Endothelial cell of umbilical vein (primary cell): ENCODE data around the gene AKAP8. TPM values are rescaled to one million over a fixed set of nuclear protein-coding genes. Genes with fewer than 3 reads are reported as not detected.

ENCODE experiments used
- BruUV-seq: library from RNA; stranded (reverse); fragments of 400-500 nt; replicated peaks from 2 replicates; lab custom pipeline; 2021; lab: Mats Ljungman, UMichigan
- CTCF ChIA-PET: fragments of 300-600, 350-600 bp; sonication (Branson Sonifier 250); formaldehyde crosslinking; loops from one replicate; lab custom pipeline; 2021; ENCODE audit warnings: antibody characterized with exemption, inconsistent platforms; lab: Charles Lee
- POLR2A ChIA-PET: fragments of 300-600, 350-600 bp; sonication (Branson Sonifier 250); formaldehyde crosslinking; loops from one replicate; lab custom pipeline; 2021; ENCODE audit warnings: antibody characterized with exemption, inconsistent platforms; lab: Charles Lee
- DNase-seq: peaks from one replicate; pipeline ENCODE4 v3.0.0-alpha.2; 2011; ENCODE audit warnings: low read depth, low spot score
- FAIRE-seq: peaks from 2 replicates; lab custom pipeline; 2011; peaks lifted over from hg19 to GRCh38; lab: Jason Lieb, UNC
- H2AFZ ChIP-seq: 2 replicates; pipeline ENCODE4 v1.6.0; 2012; ENCODE audit warnings: low read depth, low read length, control low read depth, inconsistent platforms
- H3K27ac ChIP-seq: 2 replicates; pipeline ENCODE4 v1.5.1; 2011; ENCODE audit warnings: low read depth, mild to moderate bottlenecking, control low read depth, low read length, moderate library complexity; ENCODE audit not compliant: insufficient read depth
- H3K27me3 ChIP-seq, 2 experiments: 2 replicates each; pipeline versions ENCODE4 v1.6.0 to v1.6.1; 2011; ENCODE audit warnings: low read length in 2 of 2, mixed read lengths in 1 of 2; ENCODE audit not compliant: control insufficient read depth in 2 of 2, insufficient read depth in 2 of 2
- H3K36me3 ChIP-seq, 2 experiments: 2 replicates in 1 of 2; 3 replicates in 1 of 2; pipeline ENCODE4 v1.5.1; 2011; ENCODE audit warnings: low read length in 2 of 2, mild to moderate bottlenecking in 1 of 2, moderate library complexity in 1 of 2; ENCODE audit not compliant: control insufficient read depth in 2 of 2, insufficient read depth in 2 of 2; ENCODE audit errors: extremely low read depth in 1 of 2
- H3K4me1 ChIP-seq: 3 replicates; pipeline ENCODE4 v1.5.1; 2011; ENCODE audit warnings: mild to moderate bottlenecking, low read length; ENCODE audit not compliant: control insufficient read depth, insufficient read depth; ENCODE audit errors: extremely low read depth
- H3K4me2 ChIP-seq: 2 replicates; pipeline ENCODE4 v1.6.1; 2011; ENCODE audit warnings: low read length, control low read depth, mixed read lengths; ENCODE audit not compliant: insufficient read depth
- H3K4me3 ChIP-seq, 3 experiments: fragments of 200-600 bp in 1 of 3; sonication (generic), shearing (Covaris generic) in 1 of 3; replicated peaks in 1 of 3; 2 replicates each; pipeline ENCODE4 v1.5.1; 2011 to 2016; ENCODE audit warnings: control low read depth in 3 of 3, low read length in 3 of 3, mild to moderate bottlenecking in 2 of 3, inconsistent platforms in 1 of 3, low read depth in 1 of 3, moderate library complexity in 1 of 3; ENCODE audit not compliant: insufficient read depth in 1 of 3
- H3K79me2 ChIP-seq: 2 replicates; pipeline ENCODE4 v1.6.0; 2012; ENCODE audit warnings: low read length, inconsistent platforms; ENCODE audit not compliant: control insufficient read depth, insufficient read depth
- H3K9ac ChIP-seq: replicated peaks from 2 replicates; pipeline ENCODE3; 2011; ENCODE audit warnings: low read length, control low read depth; ENCODE audit not compliant: insufficient read depth; ENCODE audit errors: extremely low read depth
- H3K9me1 ChIP-seq: replicated peaks from 3 replicates; pipeline ENCODE4 v1.6.0; 2011; ENCODE audit warnings: mild to moderate bottlenecking, low read length; ENCODE audit not compliant: control insufficient read depth, insufficient read depth; ENCODE audit errors: extremely low read depth
- H3K9me3 ChIP-seq: replicated peaks from 2 replicates; pipeline ENCODE4 v1.5.1; 2012; ENCODE audit warnings: low read length, inconsistent platforms; ENCODE audit not compliant: control insufficient read depth, insufficient read depth
- H4K20me1 ChIP-seq: replicated peaks from 2 replicates; pipeline ENCODE3; 2011; ENCODE audit warnings: mild to moderate bottlenecking, low read length; ENCODE audit not compliant: control insufficient read depth, insufficient read depth; ENCODE audit errors: extremely low read depth
- EZH2 ChIP-seq: IDR thresholded peaks from 2 replicates; pipeline ENCODE4 v1.6.1; 2012; ENCODE audit warnings: borderline replicate concordance, low read depth, mild to moderate bottlenecking, moderate library complexity, low read length, inconsistent platforms; ENCODE audit not compliant: severe bottlenecking
- FOS ChIP-seq: IDR thresholded peaks from 2 replicates; pipeline ENCODE4 v1.6.1; 2011; ENCODE audit warnings: mild to moderate bottlenecking, low read length, moderate library complexity, borderline replicate concordance; ENCODE audit not compliant: insufficient read depth
- GATA2 ChIP-seq: IDR thresholded peaks from 2 replicates; pipeline ENCODE4 v1.7.0; 2011; ENCODE audit warnings: low read depth, mild to moderate bottlenecking, moderate library complexity, mixed read lengths, low read length; ENCODE audit not compliant: insufficient read length, insufficient read depth
- JUN ChIP-seq: IDR thresholded peaks from 2 replicates; pipeline ENCODE4 v1.6.1; 2011; ENCODE audit warnings: borderline replicate concordance, low read depth; ENCODE audit not compliant: insufficient read length, insufficient read depth
- MYC ChIP-seq: IDR thresholded peaks from one replicate; pipeline ENCODE4 v1.6.1; 2011; ENCODE audit warnings: mild to moderate bottlenecking, low read depth, low read length
- POLR2A ChIP-seq: IDR thresholded peaks from 2 replicates; pipeline ENCODE4 v1.6.1; 2012; ENCODE audit warnings: low read depth, mild to moderate bottlenecking, control low read depth, low read length
- POLR2AphosphoS5 ChIP-seq: IDR thresholded peaks from 2 replicates; pipeline ENCODE4 v1.6.1; 2012; ENCODE audit warnings: low read depth, mild to moderate bottlenecking, control low read depth, low read length, moderate library complexity; ENCODE audit not compliant: insufficient read depth
- dilution Hi-C: fragments of 300-500 bp; cut with MboI; formaldehyde crosslinking; loops from one replicate; pipeline ENCODE4 v1.15.0; 2019; ENCODE audit warnings: low sequenced_read_pairs; ENCODE audit not compliant: extremely low pct_ligation_motif_present
- intact Hi-C: fragments of 100-400 bp; cut with micrococcal nuclease; formaldehyde crosslinking; loops from one replicate; pipeline ENCODE4 v1.10.0; 2022
- polyA plus RNA-seq, 4 experiments: library from polyadenylated mRNA; depleted of rRNA in 3 of 4; stranded (reverse) in 3 of 4; unstranded in 1 of 4; fragments of >200 nt; gene quantifications; 2 replicates each; pipeline versions ENCODE4 v1.2.1 to v1.2.3, GENCODE V29; 2011 to 2012; ENCODE audit warnings: missing spikeins in 1 of 4
- total RNA-seq: library from RNA; stranded (reverse); gene quantifications from 2 replicates; pipeline ENCODE4 v1.2.3, GENCODE V29; 2021
- TF ChIP-seq, protein P1 (sequence below), 2 donors: IDR thresholded peaks; 1 replicate in 1 of 2; 2 replicates in 1 of 2; pipeline ENCODE4 v1.5.1; 2011; ENCODE audit warnings: low read length in 2 of 2, mild to moderate bottlenecking in 2 of 2, moderate library complexity in 2 of 2, control low read depth in 1 of 2, inconsistent platforms in 1 of 2, low read depth in 1 of 2; ENCODE audit not compliant: insufficient read depth in 1 of 2; ENCODE audit errors: extremely low read depth in 1 of 2
- TF ChIP-seq, protein P2 (sequence below): IDR thresholded peaks from 2 replicates; pipeline ENCODE4 v1.6.1; 2011; ENCODE audit not compliant: insufficient read depth, insufficient read length

The AKAP8 gene
- total and polyA plus RNA-seq, 2 donors (not counting 3 experiments of a cell fraction or from before 2014, with no cell fraction given): 16.4 to 44.1 TPM

DNA sequence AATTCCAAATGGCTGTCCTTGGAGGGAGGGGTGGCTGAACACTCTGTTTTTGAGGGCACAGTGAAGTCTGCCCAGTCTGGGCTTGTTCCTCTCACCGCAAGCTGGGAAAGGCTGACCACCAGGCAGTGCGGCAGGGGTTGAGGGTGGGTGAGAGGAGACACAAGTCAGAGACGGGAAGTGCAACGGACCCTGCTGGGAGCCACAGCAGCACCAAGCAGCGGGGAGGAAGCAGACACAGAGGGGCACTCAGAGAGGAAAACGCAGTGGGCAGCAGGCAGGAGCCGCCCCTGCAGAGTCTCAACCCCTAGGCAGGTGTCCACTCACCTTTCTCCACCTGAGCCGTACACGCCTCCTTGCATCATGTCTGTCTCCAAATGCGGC is 23.6 kb upstream of the AKAP8 start:
- intact Hi-C loops (no loop called here), dilution Hi-C loops (no loop called here)
- no TSS peak for BruUV-seq
- no peak overlapping the region for H3K27ac ChIP-seq
- no peaks in the 10 kb centered on the region for H3K27me3 ChIP-seq
- CTCF ChIA-PET: interaction anchor here (1.3 kb wide), 1 partner anchor 11 kb away, joined by 3 read pairs; no protein-coding TSS in a partner anchor
- TF ChIP-seq EZH2 (no peak), POLR2A (no peak), MYC (no peak), GATA2 (no peak), POLR2AphosphoS5 (no peak), FOS (no peak), JUN (no peak)
- TF ChIP-seq, protein P1, sequence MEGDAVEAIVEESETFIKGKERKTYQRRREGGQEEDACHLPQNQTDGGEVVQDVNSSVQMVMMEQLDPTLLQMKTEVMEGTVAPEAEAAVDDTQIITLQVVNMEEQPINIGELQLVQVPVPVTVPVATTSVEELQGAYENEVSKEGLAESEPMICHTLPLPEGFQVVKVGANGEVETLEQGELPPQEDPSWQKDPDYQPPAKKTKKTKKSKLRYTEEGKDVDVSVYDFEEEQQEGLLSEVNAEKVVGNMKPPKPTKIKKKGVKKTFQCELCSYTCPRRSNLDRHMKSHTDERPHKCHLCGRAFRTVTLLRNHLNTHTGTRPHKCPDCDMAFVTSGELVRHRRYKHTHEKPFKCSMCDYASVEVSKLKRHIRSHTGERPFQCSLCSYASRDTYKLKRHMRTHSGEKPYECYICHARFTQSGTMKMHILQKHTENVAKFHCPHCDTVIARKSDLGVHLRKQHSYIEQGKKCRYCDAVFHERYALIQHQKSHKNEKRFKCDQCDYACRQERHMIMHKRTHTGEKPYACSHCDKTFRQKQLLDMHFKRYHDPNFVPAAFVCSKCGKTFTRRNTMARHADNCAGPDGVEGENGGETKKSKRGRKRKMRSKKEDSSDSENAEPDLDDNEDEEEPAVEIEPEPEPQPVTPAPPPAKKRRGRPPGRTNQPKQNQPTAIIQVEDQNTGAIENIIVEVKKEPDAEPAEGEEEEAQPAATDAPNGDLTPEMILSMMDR (IDR thresholded peaks at IDR 0.05; ENCODE audit: extremely low read depth in 1 of 2, insufficient read depth in 1 of 2, low read depth in 1 of 2, low read length in 2 of 2): no peak
- TF ChIP-seq, protein P2, sequence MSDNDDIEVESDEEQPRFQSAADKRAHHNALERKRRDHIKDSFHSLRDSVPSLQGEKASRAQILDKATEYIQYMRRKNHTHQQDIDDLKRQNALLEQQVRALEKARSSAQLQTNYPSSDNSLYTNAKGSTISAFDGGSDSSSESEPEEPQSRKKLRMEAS: no peak
- H3K4me3 ChIP-seq: no peak overlapping the region
- no peak for FAIRE-seq
- H2AFZ ChIP-seq: no peak overlapping the region
- H3K9ac ChIP-seq: no peak overlapping the region
- no peak overlapping the region for H3K4me2 ChIP-seq
- no peaks in the 10 kb centered on the region for H3K9me1 ChIP-seq
- peaks cover 8 to 50% of the 10 kb centered on the region in 2 experiments for H3K36me3 ChIP-seq
- peaks cover 3% of the 10 kb centered on the region for H4K20me1 ChIP-seq
- POLR2A ChIA-PET: no interaction called here
- H3K79me2 ChIP-seq: peaks cover 57% of the 10 kb centered on the region
- H3K9me3 ChIP-seq: no peaks in the 10 kb centered on the region
- no peaks in the 10 kb centered on the region for H3K4me1 ChIP-seq
- DNase-seq: no peak
